HepG2 (cell line): ENCODE data around the gene KRTCAP3. TPM values are rescaled to one million over a fixed set of nuclear protein-coding genes. Genes with fewer than 3 reads are reported as not detected.

ENCODE experiments used
- ATAC-seq: fragments of 200-7000 bp; cut with Tn5 transposase; 3 replicates; pipeline ENCODE4 v1.9.1; 2020; ENCODE audit warnings: mild to moderate bottlenecking, moderate library complexity
- BruUV-seq: library from RNA; stranded (reverse); fragments of 400-500 nt; replicated peaks from 2 replicates; lab custom pipeline; 2021; lab: Mats Ljungman, UMichigan
- CTCF ChIA-PET: fragments of 300-600 bp; formaldehyde crosslinking; extraction: SDS; loops from one replicate; lab custom pipeline; 2021; ENCODE audit warnings: low total read pairs, inconsistent platforms, low intra/inter-chr PET ratio; lab: Yijun Ruan, JAX
- POLR2A ChIA-PET: fragments of 350-600 bp; sonication (Branson Sonifier 250); formaldehyde crosslinking; loops from one replicate; lab custom pipeline; 2020; ENCODE audit warnings: antibody characterized with exemption, inconsistent platforms; lab: Yijun Ruan, JAX
- DNase-seq: peaks from one replicate; pipeline ENCODE4 v3.0.0-alpha.2; 2015; ENCODE audit warnings: low spot score
- FAIRE-seq: peaks from 3 replicates; lab custom pipeline; 2011; peaks lifted over from hg19 to GRCh38; lab: Jason Lieb, UNC
- H2AFZ ChIP-seq: one replicate; pipeline ENCODE4 v1.6.1; 2011; ENCODE audit warnings: low read length, inconsistent platforms
- H3K27ac ChIP-seq: fragments of 300-600 bp; 3 replicates; pipeline ENCODE4 v1.8.0; 2011; ENCODE audit warnings: mixed run types, mild to moderate bottlenecking, mixed read lengths, low read length, inconsistent platforms; ENCODE audit not compliant: insufficient read depth; ENCODE audit errors: extremely low read length
- H3K27me3 ChIP-seq, 2 experiments: fragments of 200-600 bp in 1 of 2; 2 replicates in 1 of 2; 3 replicates in 1 of 2; pipeline versions ENCODE4 v1.6.0 to v1.8.0; 2011; ENCODE audit warnings: low read length in 2 of 2, mild to moderate bottlenecking in 2 of 2, moderate library complexity in 2 of 2, inconsistent platforms in 1 of 2; ENCODE audit not compliant: insufficient read depth in 2 of 2, control insufficient read depth in 1 of 2
- H3K36me3 ChIP-seq, 2 experiments: fragments of 200-600 bp in 1 of 2; replicated peaks in 1 of 2; 2 replicates in 1 of 2; 3 replicates in 1 of 2; pipeline versions ENCODE4 v1.5.1 to v1.8.0; 2011; ENCODE audit warnings: low read length in 2 of 2, inconsistent platforms in 1 of 2; ENCODE audit not compliant: insufficient read depth in 2 of 2, control insufficient read depth in 1 of 2
- H3K4me1 ChIP-seq: 2 replicates; pipeline ENCODE4 v1.5.1; 2012; ENCODE audit warnings: low read length, inconsistent platforms; ENCODE audit not compliant: insufficient read depth
- H3K4me2 ChIP-seq: 2 replicates; pipeline ENCODE4 v1.6.0; 2011; ENCODE audit warnings: low read depth, low read length, inconsistent platforms
- H3K4me3 ChIP-seq, 3 experiments: fragments of 200-600 bp in 1 of 3; sonication (generic), shearing (Covaris generic) in 1 of 3; replicated peaks in 1 of 3; 2 replicates each; pipeline ENCODE4 v1.5.1; 2011 to 2016; ENCODE audit warnings: low read length in 3 of 3, inconsistent platforms in 2 of 3, low read depth in 2 of 3, mild to moderate bottlenecking in 2 of 3, control low read depth in 1 of 3, mixed read lengths in 1 of 3; ENCODE audit not compliant: insufficient read depth in 1 of 3
- H3K79me2 ChIP-seq: one replicate; pipeline ENCODE4 v1.6.1; 2011; ENCODE audit warnings: low read length, inconsistent platforms; ENCODE audit not compliant: insufficient read depth
- H3K9ac ChIP-seq: 2 replicates; pipeline ENCODE4 v1.6.0; 2011; ENCODE audit warnings: mild to moderate bottlenecking, low read depth, low read length, inconsistent platforms; ENCODE audit not compliant: insufficient read depth
- H3K9me3 ChIP-seq: 2 replicates; pipeline ENCODE4 v1.5.1; 2012; ENCODE audit warnings: mild to moderate bottlenecking, low read length
- H4K20me1 ChIP-seq: 2 replicates; pipeline ENCODE4 v1.6.0; 2011; ENCODE audit warnings: inconsistent platforms, mild to moderate bottlenecking, low read length, moderate library complexity; ENCODE audit not compliant: insufficient read depth
- ARNT2 ChIP-seq: sonication (generic); formaldehyde crosslinking; IDR thresholded peaks from 2 replicates; pipeline ENCODE4 v1.8.0; 2022; ENCODE audit warnings: mild to moderate bottlenecking, low read depth, missing genetic modification reagents, moderate library complexity
- ATF7 ChIP-seq, 2 experiments: fragments of 450-650 bp in 1 of 2; sonication (generic) in 1 of 2; formaldehyde crosslinking in 1 of 2; IDR thresholded peaks; 2 replicates each; pipeline versions ENCODE4 v1.4.0 to v1.6.1; 2016 to 2020; ENCODE audit warnings: antibody characterized with exemption in 1 of 2, mild to moderate bottlenecking in 1 of 2, missing genetic modification reagents in 1 of 2
- FOXM1 ChIP-seq: sonication (generic); formaldehyde crosslinking; IDR thresholded peaks from 2 replicates; pipeline ENCODE4 v1.5.0; 2020; ENCODE audit warnings: missing genetic modification reagents
- HOXA9 ChIP-seq: sonication (generic); formaldehyde crosslinking; IDR thresholded peaks from 2 replicates; pipeline ENCODE4 v1.8.1; 2022; ENCODE audit warnings: missing genetic modification reagents, mild to moderate bottlenecking, moderate library complexity, borderline replicate concordance
- ZBTB3 ChIP-seq: sonication (generic); formaldehyde crosslinking; IDR thresholded peaks from 2 replicates; pipeline ENCODE4 v1.4.0; 2020; ENCODE audit warnings: low read depth, mild to moderate bottlenecking, moderate library complexity, missing genetic modification reagents, borderline replicate concordance
- ZBTB7B ChIP-seq: sonication (generic); formaldehyde crosslinking; IDR thresholded peaks from 2 replicates; pipeline ENCODE4 v1.4.0; 2020; ENCODE audit warnings: missing genetic modification reagents
- ZFP36L2 ChIP-seq: sonication (generic); formaldehyde crosslinking; IDR thresholded peaks from 2 replicates; pipeline ENCODE4 v1.4.0; 2020; ENCODE audit warnings: missing genetic modification reagents
- ZNF136 ChIP-seq: sonication (generic); formaldehyde crosslinking; IDR thresholded peaks from 2 replicates; pipeline ENCODE4 v1.8.1; 2022; ENCODE audit warnings: low read depth, mild to moderate bottlenecking, moderate library complexity, missing genetic modification reagents
- ZNF496 ChIP-seq: sonication (generic); formaldehyde crosslinking; IDR thresholded peaks from 2 replicates; pipeline ENCODE4 v1.8.1; 2023; ENCODE audit warnings: mild to moderate bottlenecking, moderate library complexity, missing genetic modification reagents; ENCODE audit not compliant: insufficient replicate concordance
- ZNF543 ChIP-seq: sonication (generic); formaldehyde crosslinking; IDR thresholded peaks from 2 replicates; pipeline ENCODE4 v1.4.0; 2020; ENCODE audit warnings: mild to moderate bottlenecking, missing genetic modification reagents
- ZNF558 ChIP-seq: sonication (generic); formaldehyde crosslinking; IDR thresholded peaks from 2 replicates; pipeline ENCODE4 v1.9.0; 2022; ENCODE audit warnings: mild to moderate bottlenecking, missing genetic modification reagents, borderline replicate concordance
- ZNF652 ChIP-seq: IDR thresholded peaks from 2 replicates; pipeline ENCODE4 v1.6.1; 2016; ENCODE audit warnings: low read depth, borderline replicate concordance
- whole genome bisulfite sequencing: methylation state at CpG from one replicate; pipeline ENCODE4 v1.1.6; 2017; ENCODE audit warnings: low lambda C conversion rate; 5-methylcytosine and 5-hydroxymethylcytosine counted together
- in situ Hi-C: cut with HindIII; loops from 2 replicates; pipeline ENCODE4 v1.10.0; 2017; ENCODE audit warnings: low pct_unique_long_range_greater_than_20kb; ENCODE audit not compliant: extremely low pct_ligation_motif_present
- intact Hi-C: fragments of 100-400 bp; cut with micrococcal nuclease; formaldehyde crosslinking; loops from one replicate; pipeline ENCODE4 v1.10.0; 2022; ENCODE audit not compliant: unreplicated experiment
- polyA plus RNA-seq, 8 experiments: library from polyadenylated mRNA; depleted of rRNA in 3 of 8; stranded (reverse) in 7 of 8; unstranded in 1 of 8; fragments of >200 nt; fragmentation: Illumina TruSeq in 4 of 8; extraction: Trizol in 4 of 8; gene quantifications; 2 replicates each; pipeline versions ENCODE4 v1.2.1 to v1.2.3, GENCODE V29; 2011 to 2016; ENCODE audit warnings: low read depth in 4 of 8, missing spikeins in 1 of 8, mixed read lengths in 1 of 8; ENCODE audit not compliant: insufficient read depth in 1 of 8
- total RNA-seq, 5 experiments: library from RNA; depleted of rRNA; stranded (reverse); fragments of >200 nt; fragmentation: Illumina TruSeq; extraction: Trizol; gene quantifications; 2 replicates each; pipeline ENCODE4 v1.2.3, GENCODE V29; 2016; ENCODE audit warnings: low read depth in 1 of 5
- TF ChIP-seq, protein P1 (sequence below): sonication (generic); formaldehyde crosslinking; IDR thresholded peaks from 2 replicates; pipeline ENCODE4 v1.4.0; 2020; ENCODE audit warnings: missing genetic modification reagents

Gene KRTCAP3
- total and polyA plus RNA-seq, 2 of the 13 experiments (the other 11 are each of a cell fraction or from before 2014, with no cell fraction given), result 2.1 to 4.5 TPM

- TF ChIP-seq ZBTB3 (CRISPR knock-in tag), result no peak
- no peak for TF ChIP-seq ZNF652 (CRISPR knock-in tag)
- no peak for TF ChIP-seq ZFP36L2 (CRISPR knock-in tag)
These were observed 11.8 kb downstream of the KRTCAP3 start (continued) for GRCh38 chr2:27453968-27454367.

DNA sequence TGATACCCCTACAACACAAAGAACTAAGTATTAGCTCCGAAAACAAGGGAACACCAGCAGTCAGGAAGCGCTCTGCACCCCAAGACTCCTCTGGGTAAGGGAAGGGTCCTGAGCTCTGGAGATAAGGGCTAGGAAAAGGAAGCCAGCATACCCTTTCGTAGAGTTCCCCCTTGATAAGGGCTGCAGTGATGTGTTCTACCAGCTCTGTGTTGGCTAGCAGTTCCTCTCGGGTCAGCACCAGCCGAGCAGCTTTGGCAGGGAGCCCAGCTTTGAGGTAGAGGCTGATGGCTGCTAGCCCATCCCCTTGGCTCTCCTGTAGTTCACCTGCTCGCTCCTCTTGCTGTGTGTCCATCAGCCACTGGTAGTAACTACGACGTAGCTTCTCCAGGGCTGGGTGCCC, 18.9 kb downstream of the KRTCAP3 start:
- no peak for DNase-seq
- H4K20me1 ChIP-seq, result no peaks in the 10 kb centered on the region
- peaks cover 10 to 14% of the 10 kb centered on the region in 2 experiments for H3K36me3 ChIP-seq
- ChIA-PET CTCF (no interaction called here), POLR2A (no interaction called here)
- intact Hi-C loops (no loop called here), in situ Hi-C loops (no loop called here)
- no peaks in the 10 kb centered on the region for H3K79me2 ChIP-seq
- H3K4me1 ChIP-seq, result no peaks in the 10 kb centered on the region
- H3K9ac ChIP-seq, result no peak overlapping the region
- H3K4me3 ChIP-seq, result no peak overlapping the region
- 97% methylated on average over 8 of the region's 8 CpGs for WGBS
- no TSS peak for BruUV-seq
- H3K9me3 ChIP-seq, result no peaks in the 10 kb centered on the region
- H3K4me2 ChIP-seq, result no peak overlapping the region
- FAIRE-seq, result no peak
- H2AFZ ChIP-seq, result no peak overlapping the region
- ATAC-seq, result no peak
- no peaks in the 10 kb centered on the region for H3K27me3 ChIP-seq
- no peak overlapping the region for H3K27ac ChIP-seq
- TF ChIP-seq ZBTB7B (CRISPR knock-in tag) (no peak), ARNT2 (no peak), ZNF543 (CRISPR knock-in tag) (no peak), HOXA9 (CRISPR knock-in tag) (no peak), FOXM1 (no peak), ZNF558 (no peak), ZNF136 (CRISPR knock-in tag) (no peak), ZNF496 (CRISPR knock-in tag) (no peak), ATF7 (IDR thresholded peaks at IDR 0.05) (no peak), ATF7 (CRISPR knock-in tag; IDR thresholded peaks at IDR 0.05) (no peak)
- TF ChIP-seq, protein P1, sequence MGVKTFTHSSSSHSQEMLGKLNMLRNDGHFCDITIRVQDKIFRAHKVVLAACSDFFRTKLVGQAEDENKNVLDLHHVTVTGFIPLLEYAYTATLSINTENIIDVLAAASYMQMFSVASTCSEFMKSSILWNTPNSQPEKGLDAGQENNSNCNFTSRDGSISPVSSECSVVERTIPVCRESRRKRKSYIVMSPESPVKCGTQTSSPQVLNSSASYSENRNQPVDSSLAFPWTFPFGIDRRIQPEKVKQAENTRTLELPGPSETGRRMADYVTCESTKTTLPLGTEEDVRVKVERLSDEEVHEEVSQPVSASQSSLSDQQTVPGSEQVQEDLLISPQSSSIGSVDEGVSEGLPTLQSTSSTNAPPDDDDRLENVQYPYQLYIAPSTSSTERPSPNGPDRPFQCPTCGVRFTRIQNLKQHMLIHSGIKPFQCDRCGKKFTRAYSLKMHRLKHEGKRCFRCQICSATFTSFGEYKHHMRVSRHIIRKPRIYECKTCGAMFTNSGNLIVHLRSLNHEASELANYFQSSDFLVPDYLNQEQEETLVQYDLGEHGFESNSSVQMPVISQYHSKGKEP (CRISPR knock-in tag), result no peak
